MM.1S (cell line): ENCODE data around the gene FAF1.

Source experiments
- DNase-seq: peaks from one replicate; pipeline ENCODE4 v3.0.0-alpha.2; 2015
- H2AFZ ChIP-seq: fragments of 300-600 bp; sonication (generic); 2 replicates; pipeline ENCODE4 v1.6.0; 2016; ENCODE audit warnings: antibody characterized with exemption, low read length
- H3F3A ChIP-seq: fragments of 300-600 bp; sonication (generic); 2 replicates; pipeline ENCODE4 v1.6.1; 2016; ENCODE audit warnings: mild to moderate bottlenecking, antibody characterized with exemption, low read length, moderate library complexity, mixed read lengths; ENCODE audit not compliant: insufficient read depth
- H3K27ac ChIP-seq: fragments of 300-600 bp; sonication (generic); 2 replicates; pipeline ENCODE4 v1.5.1; 2016; ENCODE audit warnings: mild to moderate bottlenecking, low read length
- H3K27me3 ChIP-seq: fragments of 300-600 bp; sonication (generic); replicated peaks from 2 replicates; pipeline ENCODE4 v1.6.0; 2016; ENCODE audit warnings: low read length; ENCODE audit not compliant: insufficient read depth
- H3K36me3 ChIP-seq: fragments of 300-600 bp; sonication (generic); replicated peaks from 2 replicates; pipeline ENCODE4 v1.6.1; 2016; ENCODE audit warnings: mild to moderate bottlenecking, low read length, mixed read lengths; ENCODE audit not compliant: insufficient read depth
- H3K4me1 ChIP-seq: fragments of 300-600 bp; sonication (generic); 2 replicates; pipeline ENCODE4 v1.6.1; 2016; ENCODE audit warnings: low read length, mixed read lengths
- H3K4me2 ChIP-seq: fragments of 300-600 bp; sonication (generic); 2 replicates; pipeline ENCODE4 v1.6.0; 2016; ENCODE audit warnings: low read depth, low read length
- H3K4me3 ChIP-seq: fragments of 300-600 bp; sonication (generic); 2 replicates; pipeline ENCODE4 v1.5.1; 2016; ENCODE audit warnings: low read length, mixed read lengths
- H3K79me2 ChIP-seq: fragments of 300-600 bp; sonication (generic); 2 replicates; pipeline ENCODE4 v1.6.1; 2016; ENCODE audit warnings: mixed run types, low read length, mixed read lengths
- H3K9ac ChIP-seq: fragments of 300-600 bp; sonication (generic); 2 replicates; pipeline ENCODE4 v1.6.1; 2016; ENCODE audit warnings: low read length, mixed read lengths
- H3K9me2 ChIP-seq: fragments of 300-600 bp; sonication (generic); replicated peaks from 2 replicates; pipeline ENCODE4 v1.6.1; 2016; ENCODE audit warnings: mild to moderate bottlenecking, low read length, mixed read lengths; ENCODE audit not compliant: insufficient read depth
- H3K9me3 ChIP-seq: fragments of 300-600 bp; sonication (generic); replicated peaks from 2 replicates; pipeline ENCODE4 v1.6.1; 2016; ENCODE audit warnings: mild to moderate bottlenecking, low read length, mixed read lengths; ENCODE audit not compliant: insufficient read depth
- H4K20me1 ChIP-seq: fragments of 300-600 bp; sonication (generic); 2 replicates; pipeline ENCODE4 v1.6.1; 2016; ENCODE audit warnings: mild to moderate bottlenecking, low read length, moderate library complexity, mixed read lengths; ENCODE audit not compliant: insufficient read depth
- EZH2 ChIP-seq: fragments of 300-600 bp; sonication (generic); optimal IDR thresholded peaks from 2 replicates; pipeline ENCODE3; 2017; ENCODE audit warnings: low read depth, mild to moderate bottlenecking, antibody characterized with exemption, low read length, mixed read lengths
- EZH2phosphoT487 ChIP-seq: fragments of 300-600 bp; sonication (generic); IDR thresholded peaks from 2 replicates; pipeline ENCODE4 v1.6.1; 2018; ENCODE audit warnings: antibody characterized with exemption, low read length
- TF ChIP-seq, protein P1 (sequence below): fragments of 300-600 bp; sonication (generic); IDR thresholded peaks from 2 replicates; pipeline ENCODE4 v1.5.1; 2016; ENCODE audit warnings: antibody characterized with exemption, low read length, mixed read lengths

The FAF1 gene

DNA sequence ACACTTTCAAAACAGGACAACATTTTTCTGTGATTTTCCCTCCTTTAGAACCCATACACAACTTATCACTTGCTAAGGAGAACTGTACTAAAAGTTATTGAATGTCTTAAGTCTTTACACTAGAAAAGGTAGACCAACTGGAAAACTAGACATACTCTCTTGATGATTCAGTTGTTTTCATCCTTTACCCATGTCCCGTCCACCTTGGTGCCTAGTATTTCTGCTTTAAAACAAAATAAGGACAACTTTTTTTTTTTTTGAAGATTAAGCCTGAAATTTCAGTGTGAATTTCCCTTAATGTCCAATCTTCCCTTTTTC is 14.5 kb upstream of the FAF1 start:
- H3K79me2 ChIP-seq, result no peaks in the 10 kb centered on the region
- no peak for TF ChIP-seq EZH2phosphoT487
- no peaks in the 10 kb centered on the region for H4K20me1 ChIP-seq
- H3K4me1 ChIP-seq, result no peaks in the 10 kb centered on the region
- H3K27ac ChIP-seq, result no peak overlapping the region
- DNase-seq, result no peak
- no peak overlapping the region for H3K4me3 ChIP-seq
- no peaks in the 10 kb centered on the region for H3K9me2 ChIP-seq
- H2AFZ ChIP-seq, result no peak overlapping the region
- H3K9me3 ChIP-seq, result no peaks in the 10 kb centered on the region
- no peaks in the 10 kb centered on the region for H3F3A ChIP-seq
- H3K9ac ChIP-seq, result no peak overlapping the region
- no peak overlapping the region for H3K4me2 ChIP-seq
- no peaks in the 10 kb centered on the region for H3K27me3 ChIP-seq
- no peaks in the 10 kb centered on the region for H3K36me3 ChIP-seq

DNA sequence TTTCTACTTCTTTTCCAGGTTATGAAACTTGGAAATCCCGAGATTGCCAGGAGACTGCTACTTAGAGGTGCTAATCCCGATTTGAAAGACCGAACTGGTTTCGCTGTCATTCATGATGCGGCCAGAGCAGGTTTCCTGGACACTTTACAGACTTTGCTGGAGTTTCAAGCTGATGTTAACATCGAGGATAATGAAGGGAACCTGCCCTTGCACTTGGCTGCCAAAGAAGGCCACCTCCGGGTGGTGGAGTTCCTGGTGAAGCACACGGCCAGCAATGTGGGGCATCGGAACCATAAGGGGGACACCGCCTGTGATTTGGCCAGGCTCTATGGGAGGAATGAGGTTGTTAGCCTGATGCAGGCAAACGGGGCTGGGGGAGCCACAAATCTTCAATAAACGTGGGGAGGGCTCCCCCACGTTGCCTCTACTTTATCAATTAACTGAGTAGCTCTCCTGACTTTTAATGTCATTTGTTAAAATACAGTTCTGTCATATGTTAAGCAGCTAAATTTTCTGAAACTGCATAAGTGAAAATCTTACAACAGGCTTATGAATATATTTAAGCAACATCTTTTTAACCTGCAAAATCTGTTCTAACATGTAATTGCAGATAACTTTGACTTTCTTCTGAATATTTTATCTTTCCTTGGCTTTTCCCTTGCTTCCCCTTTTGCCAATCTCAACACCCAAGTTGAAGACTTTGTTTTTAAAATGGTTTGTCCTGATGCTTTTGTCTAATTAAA is 14.0 kb upstream of the FAF1 start:
- no peak for TF ChIP-seq EZH2
- Histone ChIP-seq H3K36me3 (no peaks in the 10 kb centered on the region), H4K20me1 (no peaks in the 10 kb centered on the region), H3K79me2 (no peaks in the 10 kb centered on the region), H2AFZ (no peak overlapping the region), H3K4me2 (no peak overlapping the region), H3K27ac (no peak overlapping the region), H3F3A (no peaks in the 10 kb centered on the region), H3K4me3 (no peak overlapping the region), H3K27me3 (no peaks in the 10 kb centered on the region), H3K9me3 (no peaks in the 10 kb centered on the region), H3K4me1 (no peaks in the 10 kb centered on the region), H3K9ac (no peak overlapping the region), H3K9me2 (no peaks in the 10 kb centered on the region)
- no peak for DNase-seq

DNA sequence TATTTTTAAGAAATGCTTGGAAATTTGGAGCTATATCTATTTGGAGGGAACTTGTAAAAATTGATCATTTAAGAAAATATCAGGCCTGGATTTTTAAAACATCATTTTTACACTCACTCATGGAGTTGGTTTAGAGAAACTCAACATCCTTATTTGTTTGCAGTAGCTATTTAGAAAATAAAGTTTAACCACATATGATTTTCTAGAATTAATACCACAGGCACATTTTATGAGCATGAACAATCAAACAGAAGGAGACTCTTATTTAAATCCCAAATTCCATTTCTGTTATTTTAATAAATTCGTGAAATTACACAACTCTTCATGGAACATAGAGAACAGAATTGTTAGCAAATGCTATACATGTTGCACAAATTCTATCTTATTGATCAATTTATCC is 13.2 kb upstream of the FAF1 start:
- Histone ChIP-seq H3K4me3 (no peak overlapping the region), H3K27ac (no peak overlapping the region), H3F3A (no peaks in the 10 kb centered on the region), H3K4me1 (no peaks in the 10 kb centered on the region), H2AFZ (no peak overlapping the region), H3K9me3 (no peaks in the 10 kb centered on the region), H3K79me2 (no peaks in the 10 kb centered on the region), H3K4me2 (no peak overlapping the region), H3K9ac (no peak overlapping the region), H3K9me2 (no peaks in the 10 kb centered on the region), H4K20me1 (no peaks in the 10 kb centered on the region), H3K36me3 (no peaks in the 10 kb centered on the region), H3K27me3 (no peaks in the 10 kb centered on the region)
- TF ChIP-seq EZH2, result no peak
- TF ChIP-seq EZH2phosphoT487, result no peak
- TF ChIP-seq, protein P1, sequence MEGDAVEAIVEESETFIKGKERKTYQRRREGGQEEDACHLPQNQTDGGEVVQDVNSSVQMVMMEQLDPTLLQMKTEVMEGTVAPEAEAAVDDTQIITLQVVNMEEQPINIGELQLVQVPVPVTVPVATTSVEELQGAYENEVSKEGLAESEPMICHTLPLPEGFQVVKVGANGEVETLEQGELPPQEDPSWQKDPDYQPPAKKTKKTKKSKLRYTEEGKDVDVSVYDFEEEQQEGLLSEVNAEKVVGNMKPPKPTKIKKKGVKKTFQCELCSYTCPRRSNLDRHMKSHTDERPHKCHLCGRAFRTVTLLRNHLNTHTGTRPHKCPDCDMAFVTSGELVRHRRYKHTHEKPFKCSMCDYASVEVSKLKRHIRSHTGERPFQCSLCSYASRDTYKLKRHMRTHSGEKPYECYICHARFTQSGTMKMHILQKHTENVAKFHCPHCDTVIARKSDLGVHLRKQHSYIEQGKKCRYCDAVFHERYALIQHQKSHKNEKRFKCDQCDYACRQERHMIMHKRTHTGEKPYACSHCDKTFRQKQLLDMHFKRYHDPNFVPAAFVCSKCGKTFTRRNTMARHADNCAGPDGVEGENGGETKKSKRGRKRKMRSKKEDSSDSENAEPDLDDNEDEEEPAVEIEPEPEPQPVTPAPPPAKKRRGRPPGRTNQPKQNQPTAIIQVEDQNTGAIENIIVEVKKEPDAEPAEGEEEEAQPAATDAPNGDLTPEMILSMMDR, result no peak
- DNase-seq, result no peak

DNA sequence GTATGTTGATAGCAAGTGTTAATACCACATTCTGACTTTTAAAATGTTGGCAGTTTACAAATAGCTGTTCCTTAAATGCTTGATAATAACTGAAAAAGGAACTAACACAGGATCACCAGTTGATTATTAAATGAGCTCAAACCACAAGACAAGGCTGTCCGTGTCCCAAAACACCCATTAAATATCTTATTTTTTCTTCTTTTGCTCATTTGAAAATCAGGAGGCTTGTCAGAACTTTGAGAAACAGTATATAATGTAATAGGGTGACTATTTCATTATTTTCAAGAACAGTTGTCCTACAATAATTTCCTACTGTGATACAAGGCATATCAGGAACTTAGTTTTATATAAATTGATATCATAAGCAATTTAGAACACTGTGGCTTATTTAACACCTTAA is 12.7 kb upstream of the FAF1 start:
- Histone ChIP-seq H3K36me3 (no peaks in the 10 kb centered on the region), H3K9me3 (no peaks in the 10 kb centered on the region), H3K27me3 (no peaks in the 10 kb centered on the region), H3K9me2 (no peaks in the 10 kb centered on the region), H2AFZ (no peak overlapping the region), H3K4me1 (no peaks in the 10 kb centered on the region), H3K27ac (no peak overlapping the region), H3K79me2 (no peaks in the 10 kb centered on the region), H3K9ac (no peak overlapping the region), H3K4me2 (no peak overlapping the region), H4K20me1 (no peaks in the 10 kb centered on the region), H3K4me3 (no peak overlapping the region), H3F3A (no peaks in the 10 kb centered on the region)
- TF ChIP-seq, protein P1, result no peak
- TF ChIP-seq EZH2phosphoT487 (no peak), EZH2 (no peak)
- DNase-seq, result no peak
